ENCODE data around the gene VPS54.

DNA sequence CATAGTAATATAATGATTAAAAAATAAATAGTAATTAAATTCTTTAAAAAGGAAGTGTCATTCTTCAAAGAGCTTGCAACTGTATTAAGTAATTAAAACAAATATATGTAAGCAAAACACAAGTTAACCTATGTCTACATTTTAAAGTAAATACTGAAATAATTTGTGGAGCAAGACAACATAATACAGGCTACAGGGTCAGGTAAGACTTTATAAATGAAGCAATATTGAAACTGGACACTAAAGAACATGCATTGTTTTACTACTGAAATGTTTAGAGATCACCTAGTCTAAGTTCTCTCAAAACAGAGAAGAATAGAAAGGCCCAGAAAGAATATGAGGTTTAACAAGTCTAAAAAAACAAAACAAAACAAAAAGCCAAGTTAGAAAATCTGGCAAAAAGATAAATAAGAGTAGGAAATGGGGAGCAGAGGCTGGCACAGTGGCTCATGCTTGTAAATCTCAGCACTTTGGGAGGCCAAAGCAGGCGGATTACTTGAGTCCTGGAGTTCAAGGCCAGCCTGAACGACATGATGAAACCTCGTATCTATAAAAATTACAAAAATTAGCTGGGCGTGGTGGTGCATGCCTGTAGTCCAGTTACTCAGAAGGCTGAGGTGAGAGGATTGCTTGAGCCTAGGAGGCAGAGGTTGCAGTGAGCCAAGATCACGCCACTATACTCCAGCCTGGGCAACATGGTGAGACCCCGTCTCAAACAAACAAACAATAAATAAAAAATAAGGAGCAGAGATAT lies 34.4 kb downstream of the VPS54 start:
- TF ChIP-seq POLR2A (IDR thresholded peaks at IDR 0.05; ENCODE audit: low read length) (no peak), GATA1 (IDR thresholded peaks at IDR 0.05; ENCODE audit: low read depth, low read length) (no peak)

Measured in erythroblast (primary cell).